ENCODE data around the gene KCNJ10.

KCNJ10 gene

DNA sequence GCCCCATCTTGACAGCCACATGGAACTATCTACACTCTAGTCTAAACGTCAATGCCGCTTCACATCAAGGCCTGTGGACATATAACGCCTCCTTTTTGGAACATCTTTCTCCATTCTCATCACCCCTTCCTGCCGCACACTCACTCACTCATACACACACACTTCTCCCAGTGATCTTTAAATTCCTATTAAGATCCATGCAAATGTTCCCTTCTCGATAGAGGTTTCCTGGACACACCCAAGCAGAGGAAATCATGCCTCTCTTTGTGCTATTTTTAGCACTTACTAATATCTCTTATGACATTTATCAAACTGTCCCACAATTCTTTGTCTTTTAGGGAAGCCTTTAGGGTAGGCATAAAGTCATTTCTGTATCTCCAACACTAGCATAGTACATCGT, 87.7 kb downstream of the KCNJ10 start:
- Histone ChIP-seq H3K36me3 (ENCODE audit: insufficient read depth, low read length) (no peaks in the 10 kb centered on the region), H3K9ac (ENCODE audit: low read depth, low read length) (no peak overlapping the region), H2AFZ (ENCODE audit: low read depth, low read length) (no peak overlapping the region), H3K79me2 (ENCODE audit: insufficient read depth, low read length) (no peaks in the 10 kb centered on the region), H3K27me3 (ENCODE audit: insufficient read depth, low read length, poor library complexity) (peaks cover 21% of the 10 kb centered on the region), H3K4me1 (ENCODE audit: insufficient read depth, low read length) (no peaks in the 10 kb centered on the region), H4K20me1 (ENCODE audit: insufficient read depth, low read length) (0 out of 2 replicates have a peak, but pooled peaks cover 2% of the 10 kb centered on the region), H3K27ac (ENCODE audit: low read length) (no peak overlapping the region), H3K4me2 (ENCODE audit: insufficient read depth, low read length) (no peak overlapping the region), H3K4me3 (ENCODE audit: low read depth in 1 of 2, low read length in 2 of 2) (no peak overlapping the region), H3K9me3 (ENCODE audit: insufficient read depth, low read length, severe bottlenecking) (no peaks in the 10 kb centered on the region)
- no peak for ATAC-seq (ENCODE audit: insufficient read depth, low read depth)
- TF ChIP-seq, protein P1, sequence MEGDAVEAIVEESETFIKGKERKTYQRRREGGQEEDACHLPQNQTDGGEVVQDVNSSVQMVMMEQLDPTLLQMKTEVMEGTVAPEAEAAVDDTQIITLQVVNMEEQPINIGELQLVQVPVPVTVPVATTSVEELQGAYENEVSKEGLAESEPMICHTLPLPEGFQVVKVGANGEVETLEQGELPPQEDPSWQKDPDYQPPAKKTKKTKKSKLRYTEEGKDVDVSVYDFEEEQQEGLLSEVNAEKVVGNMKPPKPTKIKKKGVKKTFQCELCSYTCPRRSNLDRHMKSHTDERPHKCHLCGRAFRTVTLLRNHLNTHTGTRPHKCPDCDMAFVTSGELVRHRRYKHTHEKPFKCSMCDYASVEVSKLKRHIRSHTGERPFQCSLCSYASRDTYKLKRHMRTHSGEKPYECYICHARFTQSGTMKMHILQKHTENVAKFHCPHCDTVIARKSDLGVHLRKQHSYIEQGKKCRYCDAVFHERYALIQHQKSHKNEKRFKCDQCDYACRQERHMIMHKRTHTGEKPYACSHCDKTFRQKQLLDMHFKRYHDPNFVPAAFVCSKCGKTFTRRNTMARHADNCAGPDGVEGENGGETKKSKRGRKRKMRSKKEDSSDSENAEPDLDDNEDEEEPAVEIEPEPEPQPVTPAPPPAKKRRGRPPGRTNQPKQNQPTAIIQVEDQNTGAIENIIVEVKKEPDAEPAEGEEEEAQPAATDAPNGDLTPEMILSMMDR (IDR thresholded peaks at IDR 0.05; ENCODE audit: borderline replicate concordance, extremely low read depth, low read length, poor library complexity, severe bottlenecking) = no peak
- no peak for TF ChIP-seq EZH2 (IDR thresholded peaks at IDR 0.05; ENCODE audit: borderline replicate concordance, low read depth, low read length, severe bottlenecking)
- DNase-seq = no peak

DNA sequence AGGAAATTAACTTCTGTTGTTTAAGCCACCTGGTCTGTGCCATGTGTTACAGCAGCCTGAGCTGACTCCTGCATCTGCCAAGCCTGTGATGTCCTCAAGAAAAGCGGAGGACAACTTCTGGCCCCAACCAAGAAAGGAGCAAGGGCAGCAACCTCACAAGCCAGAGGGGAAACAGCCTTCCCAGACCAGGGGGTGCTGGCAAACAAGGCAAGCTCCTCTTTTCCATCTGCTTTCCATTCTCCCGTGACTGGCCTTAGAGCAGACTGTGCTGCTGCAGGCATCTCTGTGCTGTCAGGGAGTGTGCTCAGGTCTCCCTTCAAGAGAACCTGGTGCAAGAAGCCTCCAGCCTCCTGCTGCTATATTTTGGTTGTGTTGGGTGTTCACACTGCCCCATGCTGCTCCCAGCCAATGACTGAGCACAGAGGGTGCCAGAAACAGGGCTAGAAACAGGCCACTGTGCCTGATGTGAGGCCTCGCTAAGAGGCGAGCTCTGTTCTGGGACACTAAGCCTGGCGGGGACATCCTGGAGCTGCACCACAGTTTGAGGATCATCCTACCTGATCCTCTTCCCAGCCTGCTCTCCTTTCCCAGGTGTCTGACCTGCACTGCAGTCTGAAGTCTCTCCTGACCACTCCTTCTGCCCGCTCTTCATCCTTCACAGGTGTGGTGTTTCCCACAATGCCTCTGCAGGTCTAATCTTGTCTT, 88.5 kb downstream of the KCNJ10 start:
- H4K20me1 ChIP-seq (ENCODE audit: insufficient read depth, low read length) = 0 out of 2 replicates have a peak, but pooled peaks cover 2% of the 10 kb centered on the region
- DNase-seq (no peak), ATAC-seq (ENCODE audit: insufficient read depth, low read depth) (no peak)
- H3K9ac ChIP-seq (ENCODE audit: low read depth, low read length) = no peak overlapping the region
- H3K9me3 ChIP-seq (ENCODE audit: insufficient read depth, low read length, severe bottlenecking) = no peaks in the 10 kb centered on the region
- H3K27me3 ChIP-seq (ENCODE audit: insufficient read depth, low read length, poor library complexity) = peaks cover 21% of the 10 kb centered on the region
- H3K4me2 ChIP-seq (ENCODE audit: insufficient read depth, low read length) = no peak overlapping the region
- no peaks in the 10 kb centered on the region for H3K79me2 ChIP-seq (ENCODE audit: insufficient read depth, low read length)
- TF ChIP-seq EZH2 (IDR thresholded peaks at IDR 0.05; ENCODE audit: borderline replicate concordance, low read depth, low read length, severe bottlenecking) = no peak
- TF ChIP-seq, protein P1 (IDR thresholded peaks at IDR 0.05; ENCODE audit: borderline replicate concordance, extremely low read depth, low read length, poor library complexity, severe bottlenecking) = no peak
- H3K4me3 ChIP-seq (ENCODE audit: low read depth in 1 of 2, low read length in 2 of 2) = no peak overlapping the region
- no peak overlapping the region for H3K27ac ChIP-seq (ENCODE audit: low read length)
- H2AFZ ChIP-seq (ENCODE audit: low read depth, low read length) = no peak overlapping the region
- H3K4me1 ChIP-seq (ENCODE audit: insufficient read depth, low read length) = no peaks in the 10 kb centered on the region
- no peaks in the 10 kb centered on the region for H3K36me3 ChIP-seq (ENCODE audit: insufficient read depth, low read length)

DNA sequence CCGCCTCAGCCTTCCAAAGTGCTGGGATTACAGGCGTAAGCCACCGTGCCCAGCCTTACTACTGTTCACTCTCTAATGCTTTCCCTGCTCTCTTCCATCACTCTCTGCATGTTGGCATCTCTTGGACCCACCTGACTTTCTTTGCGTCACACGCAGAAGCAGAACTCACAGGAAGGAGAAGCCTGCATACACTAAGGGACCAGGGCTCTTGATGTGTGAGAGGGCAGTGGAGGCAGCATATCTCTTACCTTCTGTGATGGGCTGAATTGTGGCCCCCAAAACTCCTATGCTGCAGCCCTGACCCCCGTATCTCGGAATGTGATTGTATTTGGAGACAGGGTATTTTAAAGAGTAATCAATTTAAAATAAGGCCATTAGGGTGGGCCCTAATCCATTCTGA, 89.2 kb downstream of the KCNJ10 start:
- TF ChIP-seq EZH2 (IDR thresholded peaks at IDR 0.05; ENCODE audit: borderline replicate concordance, low read depth, low read length, severe bottlenecking) = no peak
- TF ChIP-seq, protein P1 (IDR thresholded peaks at IDR 0.05; ENCODE audit: borderline replicate concordance, extremely low read depth, low read length, poor library complexity, severe bottlenecking) = no peak
- no peak overlapping the region for H3K27ac ChIP-seq (ENCODE audit: low read length)
- ATAC-seq (ENCODE audit: insufficient read depth, low read depth) = no peak
- H3K4me1 ChIP-seq (ENCODE audit: insufficient read depth, low read length) = no peaks in the 10 kb centered on the region
- no peaks in the 10 kb centered on the region for H3K79me2 ChIP-seq (ENCODE audit: insufficient read depth, low read length)
- no peak overlapping the region for H3K4me2 ChIP-seq (ENCODE audit: insufficient read depth, low read length)
- H3K27me3 ChIP-seq (ENCODE audit: insufficient read depth, low read length, poor library complexity) = peaks cover 24% of the 10 kb centered on the region
- H3K4me3 ChIP-seq (ENCODE audit: low read depth in 1 of 2, low read length in 2 of 2) = no peak overlapping the region
- 0 out of 2 replicates have a peak, but pooled peaks cover 2% of the 10 kb centered on the region for H4K20me1 ChIP-seq (ENCODE audit: insufficient read depth, low read length)
- no peak overlapping the region for H2AFZ ChIP-seq (ENCODE audit: low read depth, low read length)
- H3K9me3 ChIP-seq (ENCODE audit: insufficient read depth, low read length, severe bottlenecking) = no peaks in the 10 kb centered on the region
- no peak overlapping the region for H3K9ac ChIP-seq (ENCODE audit: low read depth, low read length)
- no peak for DNase-seq
- H3K36me3 ChIP-seq (ENCODE audit: insufficient read depth, low read length) = no peaks in the 10 kb centered on the region
